NCI-H345 (cell line): ENCODE results near the gene SLC38A4.
"Not testable (repeated sequence)": the region's sequence is repeated elsewhere in the genome, so short reads cannot be mapped to it uniquely, and the experiment has no call there.

Experiments
- DNase-seq: peaks from one replicate; lab custom pipeline; 2025; lab: John Stamatoyannopoulos, UW

Gene SLC38A4

GRCh38 chr12:46825591-46826414, at the start of gene SLC38A4:
SLC38A4 (minus strand) TSS chr12:46825997; CDS start chr12:46793071, 32,926 bp downstream.
- DNase-seq: no peak

GRCh38 chr12:46875095-46875494, 49.3 kb upstream of the SLC38A4 start:
- DNase-seq: no peak

- DNase-seq: no peak
Observed at GRCh38 chr12:46874642-46875041, 48.8 kb upstream of the SLC38A4 start.

GRCh38 chr12:46872135-46872534, 46.3 kb upstream of the SLC38A4 start:
- DNase-seq: no peak

GRCh38 chr12:46865311-46865710, 39.5 kb upstream of the SLC38A4 start:
- no peak for DNase-seq

- DNase-seq: no peak
Observed at GRCh38 chr12:46858368-46858767, 32.6 kb upstream of the SLC38A4 start.

GRCh38 chr12:46857486-46857885, 31.7 kb upstream of the SLC38A4 start:
- DNase-seq: no peak

- no peak for DNase-seq
Observed at GRCh38 chr12:46855760-46856159, 30.0 kb upstream of the SLC38A4 start.

- not testable (repeated sequence) for DNase-seq
Observed at GRCh38 chr12:46854188-46854587, 28.4 kb upstream of the SLC38A4 start.

- not testable (repeated sequence) for DNase-seq
Observed at GRCh38 chr12:46848792-46849191, 23.0 kb upstream of the SLC38A4 start.

GRCh38 chr12:46847001-46847400, 21.2 kb upstream of the SLC38A4 start:
- no peak for DNase-seq

- DNase-seq: no peak
Observed at GRCh38 chr12:46843811-46844210, 18.0 kb upstream of the SLC38A4 start.

GRCh38 chr12:46841891-46842290, 16.1 kb upstream of the SLC38A4 start:
- DNase-seq: no peak

GRCh38 chr12:46839964-46840363, 14.2 kb upstream of the SLC38A4 start:
- no peak for DNase-seq

GRCh38 chr12:46839232-46839631, 13.4 kb upstream of the SLC38A4 start:
- no peak for DNase-seq

GRCh38 chr12:46835785-46836184, 10.0 kb upstream of the SLC38A4 start:
- no peak for DNase-seq

- DNase-seq: no peak
Observed at GRCh38 chr12:46832130-46832704, 6.4 kb upstream of the SLC38A4 start.

- DNase-seq: no peak
Observed at GRCh38 chr12:46831335-46832129, 5.7 kb upstream of the SLC38A4 start.

- DNase-seq: no peak
Observed at GRCh38 chr12:46830731-46831334, 5.0 kb upstream of the SLC38A4 start.

- no peak for DNase-seq
Observed at GRCh38 chr12:46824709-46825108, 1.1 kb downstream of the SLC38A4 start.

GRCh38 chr12:46818642-46819041, 7.2 kb downstream of the SLC38A4 start:
- DNase-seq: no peak

- DNase-seq: no peak
Observed at GRCh38 chr12:46815809-46816208, 10.0 kb downstream of the SLC38A4 start.
